NCI-H1105 (cell line): ENCODE results near the gene TRPV5.
"Not testable (repeated sequence)": the region's sequence is repeated elsewhere in the genome, so short reads cannot be mapped to it uniquely, and the experiment has no call there.

Source experiments
- DNase-seq: peaks from one replicate; lab custom pipeline; 2025; lab: John Stamatoyannopoulos, UW

TRPV5 gene

GRCh38 chr7:142933624-142934023, at the start of gene TRPV5:
Gene TRPV5 (minus strand): TSS chr7:142933746. CDS start chr7:142933459, 287 bp downstream.
- no peak for DNase-seq

- not testable (repeated sequence) for DNase-seq
Measured at GRCh38 chr7:142978402-142978801, 44.9 kb upstream of the TRPV5 start.

- DNase-seq: no peak
Measured at GRCh38 chr7:142974626-142975025, 41.1 kb upstream of the TRPV5 start.

GRCh38 chr7:142969183-142969582, 35.6 kb upstream of the TRPV5 start:
- no peak for DNase-seq

GRCh38 chr7:142968229-142968628, 34.7 kb upstream of the TRPV5 start:
- no peak for DNase-seq

- DNase-seq: no peak
Measured at GRCh38 chr7:142964502-142965246, 31.1 kb upstream of the TRPV5 start.

GRCh38 chr7:142963993-142964392, 30.4 kb upstream of the TRPV5 start:
- no peak for DNase-seq

- no peak for DNase-seq
Measured at GRCh38 chr7:142962991-142963390, 29.4 kb upstream of the TRPV5 start.

GRCh38 chr7:142961973-142962926, 28.7 kb upstream of the TRPV5 start, which contains the start of gene KEL:
Gene KEL (minus strand): TSS chr7:142962363. CDS start chr7:142962206, 157 bp downstream.
- no peak for DNase-seq

GRCh38 chr7:142961595-142961972, 28.0 kb upstream of the TRPV5 start:
- no peak for DNase-seq

- DNase-seq: no peak
Measured at GRCh38 chr7:142960955-142961512, 27.5 kb upstream of the TRPV5 start.

GRCh38 chr7:142959202-142959601, 25.7 kb upstream of the TRPV5 start:
- no peak for DNase-seq

- no peak for DNase-seq
Measured at GRCh38 chr7:142957723-142958122, 24.2 kb upstream of the TRPV5 start.

GRCh38 chr7:142956951-142957623, 23.5 kb upstream of the TRPV5 start:
- DNase-seq: no peak

GRCh38 chr7:142954680-142955268, 21.2 kb upstream of the TRPV5 start:
- DNase-seq: no peak

GRCh38 chr7:142950235-142950634, 16.7 kb upstream of the TRPV5 start:
- DNase-seq: no peak

- no peak for DNase-seq
Measured at GRCh38 chr7:142948603-142949002, 15.1 kb upstream of the TRPV5 start.

- DNase-seq: no peak
Measured at GRCh38 chr7:142945001-142945400, 11.5 kb upstream of the TRPV5 start.

GRCh38 chr7:142943706-142944268, 10.2 kb upstream of the TRPV5 start:
- DNase-seq: no peak

GRCh38 chr7:142942746-142943145, 9.2 kb upstream of the TRPV5 start:
- DNase-seq: no peak

GRCh38 chr7:142941541-142941940, 8.0 kb upstream of the TRPV5 start:
- no peak for DNase-seq
